A549 (cell line): ENCODE measurements around the gene ARHGAP9. TPM values are rescaled to one million over a fixed set of nuclear protein-coding genes. Genes with fewer than 3 reads are reported as not detected.

ENCODE experiments used
- ATAC-seq, 2 experiments: fragments of 200-7000 bp in 1 of 2; fragments of >200 bp in 1 of 2; cut with Nextera tagmentation in 1 of 2; cut with Tn5 transposase in 1 of 2; 3 replicates each; pipeline versions ENCODE4 v1.8.0 to v1.9.1; 2018 to 2020; ENCODE audit warnings: mild to moderate bottlenecking in 1 of 2, moderate library complexity in 1 of 2
- CTCF ChIA-PET: fragments of 300-600 bp; sonication (Branson Sonifier 250); formaldehyde crosslinking; extraction: SDS; loops from one replicate; lab custom pipeline; 2021; ENCODE audit warnings: antibody characterized with exemption, inconsistent platforms; lab: Yijun Ruan, JAX
- POLR2A ChIA-PET: fragments of 350-600 bp; formaldehyde crosslinking; extraction: SDS; loops from one replicate; lab custom pipeline; 2021; ENCODE audit warnings: antibody characterized with exemption, inconsistent platforms; lab: Yijun Ruan, JAX
- DNase-seq, 2 experiments: peaks; one replicate each; pipeline versions ENCODE4 v3.0.0 to v3.0.0-alpha.2; 2011 to 2016; ENCODE audit warnings: low read depth in 1 of 2, low spot score in 1 of 2
- FAIRE-seq: peaks from 2 replicates; lab custom pipeline; 2011; peaks lifted over from hg19 to GRCh38; lab: Jason Lieb, UNC
- H3K27ac ChIP-seq, 2 experiments: fragments of >200 bp; sonication (Bioruptor Twin); formaldehyde crosslinking; 3 replicates each; pipeline ENCODE4 v1.5.1; 2016 to 2017
- H3K4me1 ChIP-seq: fragments of >200 bp; sonication (Bioruptor Twin); formaldehyde crosslinking; 3 replicates; pipeline ENCODE4 v1.6.1; 2016
- H3K4me2 ChIP-seq: fragments of >200 bp; sonication (Bioruptor Twin); formaldehyde crosslinking; 3 replicates; pipeline ENCODE4 v1.6.1; 2016
- H3K4me3 ChIP-seq: fragments of >200 bp; sonication (Bioruptor Twin); formaldehyde crosslinking; 3 replicates; pipeline ENCODE4 v1.5.1; 2016
- H3K9me3 ChIP-seq: fragments of >200 bp; sonication (Bioruptor Twin); formaldehyde crosslinking; 3 replicates; pipeline ENCODE4 v1.6.1; 2016
- BCL3 ChIP-seq: fragments of >200 bp; sonication (Bioruptor Twin); formaldehyde crosslinking; IDR thresholded peaks from 3 replicates; pipeline ENCODE4 v1.6.1; 2016
- BHLHE40 ChIP-seq: IDR thresholded peaks from 2 replicates; pipeline ENCODE4 v1.6.1; 2012; ENCODE audit warnings: low read depth, low read length, inconsistent platforms
- CBX2 ChIP-seq: fragments of 200-600 bp; sonication (generic); IDR thresholded peaks from 2 replicates; pipeline ENCODE4 v1.6.1; 2016; ENCODE audit warnings: low read depth, mild to moderate bottlenecking, borderline replicate concordance
- CBX8 ChIP-seq: fragments of 200-600 bp; sonication (generic); IDR thresholded peaks from 2 replicates; pipeline ENCODE4 v1.6.1; 2016
- EP300 ChIP-seq, 2 experiments: fragments of >200 bp; sonication (Bioruptor Twin); formaldehyde crosslinking; IDR thresholded peaks; 2 replicates in 1 of 2; 3 replicates in 1 of 2; pipeline ENCODE4 v1.6.1; 2016 to 2017
- FOSB ChIP-seq: fragments of 250-450 bp; sonication (Bioruptor Pico); IDR thresholded peaks from 2 replicates; pipeline ENCODE4 v1.5.0; 2020; ENCODE audit warnings: mild to moderate bottlenecking, moderate library complexity
- FOSL2 ChIP-seq, 2 experiments: fragments of 450-650 bp in 1 of 2; fragments of >200 bp in 1 of 2; sonication (Bioruptor Twin) in 1 of 2; formaldehyde crosslinking; IDR thresholded peaks; 2 replicates each; pipeline versions ENCODE4 v1.5.0 to v1.6.1; 2016 to 2020; ENCODE audit warnings: mild to moderate bottlenecking in 1 of 2, moderate library complexity in 1 of 2
- FOXS1 ChIP-seq: fragments of 250-450 bp; sonication (Bioruptor Pico); IDR thresholded peaks from 2 replicates; pipeline ENCODE4 v1.5.0; 2020; ENCODE audit warnings: mild to moderate bottlenecking, moderate library complexity
- GATA3 ChIP-seq: IDR thresholded peaks from 2 replicates; pipeline ENCODE4 v1.6.1; 2012; ENCODE audit warnings: borderline replicate concordance
- HDAC2 ChIP-seq: fragments of 200-600 bp; sonication (generic); IDR thresholded peaks from 2 replicates; pipeline ENCODE4 v1.6.1; 2016
- HEYL ChIP-seq: fragments of 250-450 bp; sonication (Bioruptor Pico); IDR thresholded peaks from 2 replicates; pipeline ENCODE4 v1.8.0; 2021; ENCODE audit warnings: mild to moderate bottlenecking, moderate library complexity
- HOXB13 ChIP-seq: fragments of 250-450 bp; sonication (Bioruptor Pico); IDR thresholded peaks from 2 replicates; pipeline ENCODE4 v1.5.0; 2020; ENCODE audit warnings: low read depth, mild to moderate bottlenecking, moderate library complexity
- JUN ChIP-seq, 2 experiments: fragments of >200 bp; sonication (Bioruptor Twin); formaldehyde crosslinking; IDR thresholded peaks; 2 replicates in 1 of 2; 3 replicates in 1 of 2; pipeline ENCODE4 v1.6.1; 2016 to 2017
- JUNB ChIP-seq: fragments of >200 bp; sonication (Bioruptor Twin); formaldehyde crosslinking; IDR thresholded peaks from 2 replicates; pipeline ENCODE4 v1.6.1; 2016
- KDM1A ChIP-seq: fragments of 200-600 bp; sonication (generic); IDR thresholded peaks from 2 replicates; pipeline ENCODE4 v1.6.1; 2016; ENCODE audit warnings: low read depth, mild to moderate bottlenecking
- MAZ ChIP-seq: fragments of 150-350 bp; IDR thresholded peaks from 2 replicates; pipeline ENCODE4 v1.6.1; 2014; ENCODE audit warnings: antibody characterized with exemption, low read depth, low read length, borderline replicate concordance
- NFE2L2 ChIP-seq: fragments of 150-350 bp; conservative IDR thresholded peaks from 2 replicates; pipeline ENCODE4 v1.6.1; 2014; ENCODE audit warnings: low read length
- NR3C1 ChIP-seq: fragments of >200 bp; sonication (Bioruptor Twin); formaldehyde crosslinking; IDR thresholded peaks from 3 replicates; pipeline ENCODE4 v1.6.1; 2017
- PBX3 ChIP-seq: IDR thresholded peaks from 2 replicates; pipeline ENCODE4 v1.6.1; 2012
- PHF8 ChIP-seq: fragments of 200-600 bp; sonication (generic); IDR thresholded peaks from 2 replicates; pipeline ENCODE4 v1.6.1; 2016; ENCODE audit warnings: low read depth, mild to moderate bottlenecking, antibody characterized with exemption, moderate library complexity, borderline replicate concordance
- POLR2AphosphoS2 ChIP-seq: conservative IDR thresholded peaks from 2 replicates; pipeline ENCODE4 v1.6.1; 2012; ENCODE audit warnings: low read length, improper control_type of control experiment, inconsistent platforms
- RAD21 ChIP-seq, 2 experiments: fragments of >200 bp in 1 of 2; sonication (Bioruptor Twin) in 1 of 2; formaldehyde crosslinking in 1 of 2; IDR thresholded peaks in 1 of 2; conservative IDR thresholded peaks in 1 of 2; 2 replicates in 1 of 2; 3 replicates in 1 of 2; pipeline ENCODE4 v1.6.1; 2012 to 2018; ENCODE audit warnings: inconsistent platforms in 1 of 2
- RARB ChIP-seq: fragments of 250-450 bp; sonication (Bioruptor Pico); IDR thresholded peaks from 2 replicates; pipeline ENCODE4 v1.8.0; 2021; ENCODE audit warnings: mild to moderate bottlenecking, moderate library complexity
- RCOR1 ChIP-seq: fragments of 150-350 bp; IDR thresholded peaks from 2 replicates; pipeline ENCODE4 v1.6.1; 2014; ENCODE audit warnings: antibody characterized with exemption, low read length, low read depth
- RFX5 ChIP-seq: fragments of 450-650 bp; IDR thresholded peaks from 2 replicates; pipeline ENCODE4 v1.7.1; 2014; ENCODE audit warnings: antibody characterized with exemption, mild to moderate bottlenecking, moderate library complexity
- SMC3 ChIP-seq: fragments of >200 bp; sonication (Bioruptor Twin); formaldehyde crosslinking; IDR thresholded peaks from 3 replicates; pipeline ENCODE4 v1.6.1; 2018; ENCODE audit warnings: inconsistent platforms
- SREBF2 ChIP-seq: fragments of 450-650 bp; IDR thresholded peaks from 2 replicates; pipeline ENCODE4 v1.6.1; 2014; ENCODE audit warnings: mild to moderate bottlenecking, moderate library complexity
- TFCP2L1 ChIP-seq: fragments of 250-450 bp; sonication (Bioruptor Pico); IDR thresholded peaks from 2 replicates; pipeline ENCODE4 v1.5.0; 2021; ENCODE audit warnings: mild to moderate bottlenecking
- TP53 ChIP-seq: fragments of 250-450 bp; sonication (Bioruptor Pico); IDR thresholded peaks from 2 replicates; pipeline ENCODE4 v1.5.0; 2021; ENCODE audit warnings: mild to moderate bottlenecking, moderate library complexity
- ZC3H11A ChIP-seq: fragments of 450-650 bp; IDR thresholded peaks from 2 replicates; pipeline ENCODE4 v1.6.1; 2014; ENCODE audit warnings: antibody characterized with exemption, mild to moderate bottlenecking
- ZSCAN20 ChIP-seq: fragments of 250-450 bp; sonication (Bioruptor Pico); IDR thresholded peaks from 2 replicates; pipeline ENCODE4 v1.8.0; 2022; ENCODE audit warnings: mild to moderate bottlenecking, moderate library complexity
- WGBS: methylation state at CpG from one replicate; pipeline ENCODE4 v1.1.6; 2017; ENCODE audit errors: missing lambda C conversion rate; 5-methylcytosine and 5-hydroxymethylcytosine counted together
- polyA plus RNA-seq, 4 experiments: library from polyadenylated mRNA; depleted of rRNA in 3 of 4; stranded (reverse); fragments of >200 nt; fragmentation: RNase III in 1 of 4; extraction: RNeasy Plus Mini Kit Qiagen cat#74134 plus additional on column Dnase treatment in 1 of 4; gene quantifications; 2 replicates in 3 of 4; 3 replicates in 1 of 4; pipeline ENCODE4 v1.2.3, GENCODE V29; 2011 to 2017
- TF ChIP-seq, protein P1 (sequence below): fragments of >200 bp; sonication (Bioruptor Twin); formaldehyde crosslinking; IDR thresholded peaks from 2 replicates; pipeline ENCODE4 v1.6.1; 2016
- TF ChIP-seq, protein P2 (sequence below): fragments of 250-450 bp; sonication (Bioruptor Pico); IDR thresholded peaks from 2 replicates; pipeline ENCODE4 v1.5.0; 2020; ENCODE audit warnings: low read depth, mild to moderate bottlenecking, moderate library complexity

Gene ARHGAP9
- polyA plus RNA-seq, 2 of the 4 experiments (the other 2 are of a cell fraction) = 0.25 TPM; not detected in 1

DNA sequence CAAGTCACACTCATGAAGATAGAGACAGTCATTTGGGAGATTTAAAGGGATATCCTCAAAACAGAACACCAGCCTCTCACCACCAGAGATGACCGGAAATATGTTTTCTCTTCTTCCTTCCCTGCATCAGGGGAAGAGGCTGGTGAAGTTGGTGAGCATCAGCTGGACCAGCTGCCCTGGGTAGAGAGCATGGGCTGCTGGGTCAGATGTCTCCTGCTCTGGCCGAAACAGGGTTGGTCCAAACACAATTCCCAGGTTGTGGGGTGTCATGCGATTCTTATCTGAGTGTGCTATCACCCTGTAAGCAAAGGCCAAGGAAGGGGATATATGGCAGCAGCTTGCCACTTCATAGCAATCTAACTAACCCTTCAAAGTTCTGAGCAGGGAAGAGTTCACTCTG is 7.3 kb downstream of the ARHGAP9 start:
- peaks cover 2% of the 10 kb centered on the region; the same call in 2 of the 3 replicates for H3K4me1 ChIP-seq
- CTCF ChIA-PET = interaction anchor here (1.0 to 19.9 kb wide), 5 partner anchors 10 to 39 kb away, joined by 3 to 240 read pairs (median 4); partner anchors contain the start of genes GLI1 and INHBE
- no peak overlapping the region for H3K4me2 ChIP-seq
- ATAC-seq = no peak
- no peaks in the 10 kb centered on the region for H3K9me3 ChIP-seq
- 62% methylated on average over 3 of the region's 3 CpGs for WGBS
- H3K27ac ChIP-seq = no peak overlapping the region
- no peak for DNase-seq
- POLR2A ChIA-PET = no interaction called here
- H3K4me3 ChIP-seq = no peak overlapping the region
- no peak for TF ChIP-seq TFCP2L1 (CRISPR knock-in tag)
- TF ChIP-seq JUN (IDR thresholded peaks at IDR 0.05) = no peak
- TF ChIP-seq RAD21 (conservative IDR thresholded peaks at IDR 0.05 in 1 of 2, IDR thresholded peaks at IDR 0.05 in 1 of 2) = no peak
- no peak for TF ChIP-seq BHLHE40
- no peak for TF ChIP-seq POLR2AphosphoS2
- TF ChIP-seq RCOR1 = no peak
- no peak for TF ChIP-seq SREBF2
- FAIRE-seq = no peak

- Histone ChIP-seq H3K4me1 (no peaks in the 10 kb centered on the region), H3K27ac (no peak overlapping the region), H3K4me3 (no peak overlapping the region), H3K9me3 (no peaks in the 10 kb centered on the region), H3K4me2 (no peak overlapping the region)
- DNase-seq = no peak
- CTCF ChIA-PET = interaction anchor here (0.7 to 19.9 kb wide), 8 partner anchors 9 to 285 kb away, joined by 3 to 240 read pairs (median 4); partner anchors contain the start of genes GLI1 and INHBE
- ATAC-seq = no peak
- POLR2A ChIA-PET = no interaction called here
- WGBS = 81% methylated on average over 3 of the region's 3 CpGs
- no peak for FAIRE-seq
- no peak for TF ChIP-seq FOXS1 (CRISPR knock-in tag)
- TF ChIP-seq PBX3 = no peak
- no peak for TF ChIP-seq HEYL
- no peak for TF ChIP-seq HDAC2
- no peak for TF ChIP-seq TP53 (CRISPR knock-in tag)
- TF ChIP-seq HOXB13 (CRISPR knock-in tag) = no peak
- TF ChIP-seq FOSB (CRISPR knock-in tag) = no peak
- no peak for TF ChIP-seq NFE2L2
- no peak for TF ChIP-seq EP300 (IDR thresholded peaks at IDR 0.05)
- TF ChIP-seq SREBF2 = no peak
- TF ChIP-seq RFX5 = no peak
- no peak for TF ChIP-seq RARB (CRISPR knock-in tag)
- no peak for TF ChIP-seq MAZ
- no peak for TF ChIP-seq PHF8
- TF ChIP-seq ZC3H11A = no peak
- TF ChIP-seq NR3C1 = no peak
- no peak for TF ChIP-seq GATA3
- TF ChIP-seq FOSL2 (IDR thresholded peaks at IDR 0.05) = no peak
- TF ChIP-seq FOSL2 (CRISPR knock-in tag; IDR thresholded peaks at IDR 0.05) = no peak
Measured at GRCh38 chr12:57471661-57472060, 8.0 kb downstream of the ARHGAP9 start.

DNA sequence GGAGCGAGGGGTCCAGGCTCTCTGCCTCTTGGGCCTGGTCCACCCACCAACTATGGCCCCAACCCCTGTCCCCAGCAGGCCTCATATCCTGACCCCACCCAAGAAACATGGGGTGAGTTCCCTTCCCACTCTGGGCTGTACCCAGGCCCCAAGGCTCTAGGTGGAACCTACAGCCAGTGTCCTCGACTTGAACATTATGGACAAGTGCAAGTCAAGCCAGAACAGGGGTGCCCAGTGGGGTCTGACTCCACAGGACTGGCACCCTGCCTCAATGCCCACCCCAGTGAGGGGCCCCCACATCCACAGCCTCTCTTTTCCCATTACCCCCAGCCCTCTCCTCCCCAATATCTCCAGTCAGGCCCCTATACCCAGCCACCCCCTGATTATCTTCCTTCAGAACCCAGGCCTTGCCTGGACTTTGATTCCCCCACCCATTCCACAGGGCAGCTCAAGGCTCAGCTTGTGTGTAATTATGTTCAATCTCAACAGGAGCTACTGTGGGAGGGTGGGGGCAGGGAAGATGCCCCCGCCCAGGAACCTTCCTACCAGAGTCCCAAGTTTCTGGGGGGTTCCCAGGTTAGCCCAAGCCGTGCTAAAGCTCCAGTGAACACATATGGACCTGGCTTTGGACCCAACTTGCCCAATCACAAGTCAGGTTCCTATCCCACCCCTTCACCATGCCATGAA is 8.6 kb downstream of the ARHGAP9 start:
- WGBS = 62% methylated on average over 4 of the region's 4 CpGs
- CTCF ChIA-PET = interaction anchor here (0.7 to 19.9 kb wide), 9 partner anchors 8 to 286 kb away, joined by 3 to 240 read pairs (median 4); partner anchors contain the start of genes GLI1, INHBE and MARS1
- Histone ChIP-seq H3K9me3 (no peaks in the 10 kb centered on the region), H3K4me1 (no peaks in the 10 kb centered on the region), H3K4me2 (no peak overlapping the region), H3K27ac (no peak overlapping the region), H3K4me3 (no peak overlapping the region)
- POLR2A ChIA-PET = no interaction called here
- ATAC-seq = no peak
- no peak for FAIRE-seq
- DNase-seq = no peak
- TF ChIP-seq NR3C1 (no peak), ZC3H11A (no peak), KDM1A (no peak), HEYL (no peak), FOSL2 (IDR thresholded peaks at IDR 0.05) (no peak), FOSL2 (CRISPR knock-in tag; IDR thresholded peaks at IDR 0.05) (no peak), CBX2 (no peak), MAZ (no peak), JUN (IDR thresholded peaks at IDR 0.05) (no peak), ZSCAN20 (CRISPR knock-in tag) (no peak), RFX5 (no peak), POLR2AphosphoS2 (no peak), CBX8 (no peak), BCL3 (no peak), JUNB (no peak), SMC3 (no peak)
- TF ChIP-seq, protein P1, sequence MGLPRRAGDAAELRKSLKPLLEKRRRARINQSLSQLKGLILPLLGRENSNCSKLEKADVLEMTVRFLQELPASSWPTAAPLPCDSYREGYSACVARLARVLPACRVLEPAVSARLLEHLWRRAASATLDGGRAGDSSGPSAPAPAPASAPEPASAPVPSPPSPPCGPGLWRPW = no peak
- TF ChIP-seq, protein P2, sequence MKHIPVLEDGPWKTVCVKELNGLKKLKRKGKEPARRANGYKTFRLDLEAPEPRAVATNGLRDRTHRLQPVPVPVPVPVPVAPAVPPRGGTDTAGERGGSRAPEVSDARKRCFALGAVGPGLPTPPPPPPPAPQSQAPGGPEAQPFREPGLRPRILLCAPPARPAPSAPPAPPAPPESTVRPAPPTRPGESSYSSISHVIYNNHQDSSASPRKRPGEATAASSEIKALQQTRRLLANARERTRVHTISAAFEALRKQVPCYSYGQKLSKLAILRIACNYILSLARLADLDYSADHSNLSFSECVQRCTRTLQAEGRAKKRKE (CRISPR knock-in tag) = no peak
